OCI-LY7 (cell line): Measurements from ENCODE around the gene PTCH2. TPM values are rescaled to one million over a fixed set of nuclear protein-coding genes. Genes with fewer than 3 reads are reported as not detected.

ENCODE experiments used
- BruUV-seq: library from RNA; stranded (reverse); fragments of 400-500 nt; replicated peaks from 2 replicates; lab custom pipeline; 2021; lab: Mats Ljungman, UMichigan
- CTCF ChIA-PET: fragments of 300-600 bp; sonication (Branson Sonifier 250); formaldehyde crosslinking; loops from one replicate; lab custom pipeline; 2022; ENCODE audit warnings: antibody characterized with exemption; ENCODE audit not compliant: unreplicated experiment; lab: Charles Lee
- POLR2A ChIA-PET: fragments of 300-600 bp; sonication (Branson Sonifier 250); formaldehyde crosslinking; loops from one replicate; lab custom pipeline; 2022; ENCODE audit warnings: antibody characterized with exemption; lab: Charles Lee
- DNase-seq: peaks from one replicate; pipeline ENCODE4 v3.0.0-alpha.2; 2015; ENCODE audit warnings: low spot score
- H2AFZ ChIP-seq: fragments of 200-600 bp; sonication (generic), shearing (Covaris generic); 2 replicates; pipeline ENCODE4 v1.6.1; 2014; ENCODE audit warnings: mild to moderate bottlenecking, antibody characterized with exemption, low read length, moderate library complexity
- H3K27ac ChIP-seq: fragments of 200-600 bp; sonication (generic); 2 replicates; pipeline ENCODE4 v1.5.1; 2014; ENCODE audit warnings: mixed run types, low read depth, mild to moderate bottlenecking, moderate library complexity, low read length, inconsistent platforms; ENCODE audit not compliant: poor library complexity, severe bottlenecking
- H3K36me3 ChIP-seq: fragments of 200-600 bp; sonication (generic); 2 replicates; pipeline ENCODE4 v1.6.1; 2014; ENCODE audit warnings: mild to moderate bottlenecking, antibody characterized with exemption, low read length, moderate library complexity, mixed read lengths; ENCODE audit not compliant: insufficient read depth
- H3K4me1 ChIP-seq: fragments of 200-600 bp; sonication (generic); 2 replicates; pipeline ENCODE4 v1.5.1; 2014; ENCODE audit warnings: mild to moderate bottlenecking, low read length; ENCODE audit not compliant: insufficient read depth, poor library complexity, severe bottlenecking
- H3K4me2 ChIP-seq: fragments of 200-600 bp; sonication (generic); 2 replicates; pipeline ENCODE4 v1.6.1; 2014; ENCODE audit warnings: mild to moderate bottlenecking, low read length
- H3K4me3 ChIP-seq: fragments of 200-600 bp; sonication (generic); 2 replicates; pipeline ENCODE4 v1.5.1; 2014; ENCODE audit warnings: mild to moderate bottlenecking, low read depth, low read length; ENCODE audit not compliant: poor library complexity, severe bottlenecking
- H3K79me2 ChIP-seq: fragments of 200-600 bp; sonication (generic); 2 replicates; pipeline ENCODE4 v1.6.1; 2016; ENCODE audit warnings: low read depth, mild to moderate bottlenecking, low read length, moderate library complexity, mixed read lengths; ENCODE audit not compliant: insufficient read depth
- H3K9me2 ChIP-seq: fragments of 200-600 bp; sonication (generic); 2 replicates; pipeline ENCODE4 v1.6.1; 2016; ENCODE audit warnings: mild to moderate bottlenecking, low read length, mixed read lengths; ENCODE audit not compliant: insufficient read depth
- H3K9me3 ChIP-seq: fragments of 200-600 bp; sonication (generic); 2 replicates; pipeline ENCODE4 v1.6.1; 2014; ENCODE audit warnings: mild to moderate bottlenecking, mixed run types, low read length, mixed read lengths
- H4K20me1 ChIP-seq: fragments of 200-600 bp; sonication (generic); 2 replicates; pipeline ENCODE4 v1.6.1; 2014; ENCODE audit warnings: mild to moderate bottlenecking, antibody characterized with exemption, low read length, moderate library complexity, mixed read lengths; ENCODE audit not compliant: insufficient read depth
- EZH2phosphoT487 ChIP-seq: fragments of 200-600 bp; sonication (generic); IDR thresholded peaks from 2 replicates; pipeline ENCODE4 v1.6.1; 2018; ENCODE audit warnings: low read depth, borderline replicate concordance, mild to moderate bottlenecking, mixed run types, antibody characterized with exemption, low read length, moderate library complexity, mixed read lengths
- intact Hi-C: fragments of 100-400 bp; cut with micrococcal nuclease; formaldehyde crosslinking; loops from one replicate; pipeline ENCODE4 v1.10.0; 2022; ENCODE audit not compliant: unreplicated experiment
- total RNA-seq, 2 experiments: library from RNA; depleted of rRNA in 1 of 2; stranded (reverse); fragments of >200 nt in 1 of 2; shearing (Covaris generic) in 1 of 2; gene quantifications; 2 replicates each; pipeline ENCODE4 v1.2.3, GENCODE V29; 2014 to 2022
- TF ChIP-seq, protein P1 (sequence below): fragments of 200-600 bp; sonication (generic); conservative IDR thresholded peaks from 2 replicates; pipeline ENCODE4 v1.5.1; 2014; ENCODE audit warnings: mild to moderate bottlenecking, antibody characterized with exemption, low read length, moderate library complexity, mixed read lengths

The PTCH2 gene
- total RNA-seq, 2 experiments from 2014 or later, result 0.60 to 1.0 TPM

DNA sequence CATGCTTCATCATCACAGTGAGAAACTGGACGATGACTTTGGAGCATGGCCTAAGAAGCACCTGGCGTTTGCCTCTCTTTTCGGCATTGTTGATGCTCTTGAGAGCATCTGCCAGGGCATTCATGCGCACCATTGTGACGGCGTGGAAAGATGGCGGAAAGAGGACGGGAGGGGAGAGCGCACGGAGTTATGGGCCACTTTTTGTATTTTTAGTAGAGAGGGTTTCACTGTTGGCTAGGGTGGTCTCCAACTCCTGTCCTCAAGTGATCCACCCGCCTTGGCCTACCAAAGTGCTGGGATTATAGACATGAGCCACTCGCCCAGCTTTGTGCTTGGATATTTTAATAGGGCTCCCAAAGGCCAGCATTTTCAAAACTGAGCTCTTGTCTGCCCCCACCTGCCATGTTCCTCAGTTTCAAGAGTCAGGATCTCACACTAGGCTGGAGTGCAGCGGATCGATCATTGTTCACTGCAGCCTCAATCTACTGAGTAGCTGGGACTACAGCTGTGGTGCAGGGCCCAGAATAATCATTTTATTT is 62.4 kb downstream of the PTCH2 start:
- intact Hi-C loops, result no loop called here
- ChIA-PET POLR2A (interaction anchor here (0.9 to 1.0 kb wide), 2 partner anchors 11 to 29 kb away, joined by 3 to 4 read pairs; no protein-coding TSS in a partner anchor), CTCF (no interaction called here)
- Histone ChIP-seq H4K20me1 (peaks cover 10% of the 10 kb centered on the region), H3K4me3 (no peak overlapping the region), H2AFZ (no peak overlapping the region), H3K79me2 (peaks cover 36% of the 10 kb centered on the region), H3K4me2 (no peak overlapping the region), H3K36me3 (peaks cover 70% of the 10 kb centered on the region), H3K9me2 (no peaks in the 10 kb centered on the region), H3K4me1 (peaks cover 46% of the 10 kb centered on the region), H3K9me3 (no peaks in the 10 kb centered on the region), H3K27ac (no peak overlapping the region)
- no TSS peak for BruUV-seq
- TF ChIP-seq EZH2phosphoT487, result no peak
- TF ChIP-seq, protein P1, sequence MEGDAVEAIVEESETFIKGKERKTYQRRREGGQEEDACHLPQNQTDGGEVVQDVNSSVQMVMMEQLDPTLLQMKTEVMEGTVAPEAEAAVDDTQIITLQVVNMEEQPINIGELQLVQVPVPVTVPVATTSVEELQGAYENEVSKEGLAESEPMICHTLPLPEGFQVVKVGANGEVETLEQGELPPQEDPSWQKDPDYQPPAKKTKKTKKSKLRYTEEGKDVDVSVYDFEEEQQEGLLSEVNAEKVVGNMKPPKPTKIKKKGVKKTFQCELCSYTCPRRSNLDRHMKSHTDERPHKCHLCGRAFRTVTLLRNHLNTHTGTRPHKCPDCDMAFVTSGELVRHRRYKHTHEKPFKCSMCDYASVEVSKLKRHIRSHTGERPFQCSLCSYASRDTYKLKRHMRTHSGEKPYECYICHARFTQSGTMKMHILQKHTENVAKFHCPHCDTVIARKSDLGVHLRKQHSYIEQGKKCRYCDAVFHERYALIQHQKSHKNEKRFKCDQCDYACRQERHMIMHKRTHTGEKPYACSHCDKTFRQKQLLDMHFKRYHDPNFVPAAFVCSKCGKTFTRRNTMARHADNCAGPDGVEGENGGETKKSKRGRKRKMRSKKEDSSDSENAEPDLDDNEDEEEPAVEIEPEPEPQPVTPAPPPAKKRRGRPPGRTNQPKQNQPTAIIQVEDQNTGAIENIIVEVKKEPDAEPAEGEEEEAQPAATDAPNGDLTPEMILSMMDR, result no peak
- no peak for DNase-seq

DNA sequence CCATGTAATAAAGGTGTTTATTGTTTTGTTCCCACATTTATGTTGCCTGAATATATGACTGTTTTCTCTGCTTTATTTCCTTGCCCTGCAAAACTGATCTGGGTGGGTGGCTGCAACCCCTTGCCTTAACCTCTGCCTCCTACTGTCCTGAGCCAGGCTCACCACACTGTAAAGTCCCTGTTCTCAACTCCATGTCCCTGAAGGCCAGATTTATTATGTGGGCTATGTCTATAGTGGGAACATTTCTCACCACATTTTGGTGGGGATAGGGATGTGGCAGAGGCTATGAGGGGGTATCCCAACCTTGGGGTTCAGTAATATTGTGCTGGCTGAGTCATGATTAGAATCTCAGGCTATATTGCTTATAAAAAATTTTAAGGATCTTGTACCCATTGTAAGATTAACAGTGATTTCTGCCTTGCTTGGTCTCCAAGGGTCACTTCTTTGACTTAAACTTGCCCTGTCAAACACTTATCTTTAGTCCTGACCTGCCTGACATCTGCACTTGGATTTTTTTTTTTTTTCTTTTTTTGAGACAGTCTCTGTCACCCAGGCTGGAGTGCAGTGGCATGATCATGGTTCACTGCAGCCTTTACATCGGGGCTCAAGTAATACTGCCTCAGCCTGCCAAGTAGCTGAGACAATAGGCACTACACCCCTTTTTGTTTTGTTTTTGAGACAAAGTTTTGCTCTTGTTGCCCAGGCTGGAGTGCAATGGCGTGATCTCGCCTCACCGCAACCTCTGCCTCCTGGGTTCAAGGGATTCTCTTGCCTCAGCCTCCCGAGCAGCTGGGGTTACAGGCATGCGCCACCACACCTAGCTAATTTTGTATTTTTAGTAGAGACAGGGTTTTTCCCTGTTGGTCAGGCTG is 64.1 kb downstream of the PTCH2 start:
- TF ChIP-seq, protein P1, result no peak
- TF ChIP-seq EZH2phosphoT487, result no peak
- H3K27ac ChIP-seq, result no peak overlapping the region
- no peak overlapping the region for H2AFZ ChIP-seq
- H3K36me3 ChIP-seq, result peaks cover 71% of the 10 kb centered on the region
- no peaks in the 10 kb centered on the region for H3K9me3 ChIP-seq
- H4K20me1 ChIP-seq, result peaks cover 10% of the 10 kb centered on the region
- ChIA-PET POLR2A (interaction anchor here (4.4 kb wide), 2 partner anchors 57 to 67 kb away, joined by 18 to 22 read pairs; no protein-coding TSS in a partner anchor), CTCF (no interaction called here)
- peak overlapping the region; percentile 93 for H3K4me2 ChIP-seq
- no peak for DNase-seq
- no peaks in the 10 kb centered on the region for H3K9me2 ChIP-seq
- H3K79me2 ChIP-seq, result peaks cover 53% of the 10 kb centered on the region
- no TSS peak for BruUV-seq
- peak overlapping the region; percentile 99 for H3K4me3 ChIP-seq
- intact Hi-C loops, result no loop called here
- peaks cover 41% of the 10 kb centered on the region for H3K4me1 ChIP-seq
